AG10803 (cell line): ENCODE data around the gene HABP2.

Experiments used
- DNase-seq: peaks from one replicate; pipeline ENCODE4 v3.0.0; 2010; ENCODE audit warnings: low read depth
- H3K4me3 ChIP-seq: 2 replicates; pipeline ENCODE4 v1.5.1; 2011; ENCODE audit warnings: mild to moderate bottlenecking, low read length, control low read depth
- TF ChIP-seq, protein P1 (sequence below): conservative IDR thresholded peaks from 2 replicates; pipeline ENCODE4 v1.5.1; 2011; ENCODE audit warnings: mild to moderate bottlenecking, low read length, control low read depth, inconsistent platforms

The HABP2 gene

DNA sequence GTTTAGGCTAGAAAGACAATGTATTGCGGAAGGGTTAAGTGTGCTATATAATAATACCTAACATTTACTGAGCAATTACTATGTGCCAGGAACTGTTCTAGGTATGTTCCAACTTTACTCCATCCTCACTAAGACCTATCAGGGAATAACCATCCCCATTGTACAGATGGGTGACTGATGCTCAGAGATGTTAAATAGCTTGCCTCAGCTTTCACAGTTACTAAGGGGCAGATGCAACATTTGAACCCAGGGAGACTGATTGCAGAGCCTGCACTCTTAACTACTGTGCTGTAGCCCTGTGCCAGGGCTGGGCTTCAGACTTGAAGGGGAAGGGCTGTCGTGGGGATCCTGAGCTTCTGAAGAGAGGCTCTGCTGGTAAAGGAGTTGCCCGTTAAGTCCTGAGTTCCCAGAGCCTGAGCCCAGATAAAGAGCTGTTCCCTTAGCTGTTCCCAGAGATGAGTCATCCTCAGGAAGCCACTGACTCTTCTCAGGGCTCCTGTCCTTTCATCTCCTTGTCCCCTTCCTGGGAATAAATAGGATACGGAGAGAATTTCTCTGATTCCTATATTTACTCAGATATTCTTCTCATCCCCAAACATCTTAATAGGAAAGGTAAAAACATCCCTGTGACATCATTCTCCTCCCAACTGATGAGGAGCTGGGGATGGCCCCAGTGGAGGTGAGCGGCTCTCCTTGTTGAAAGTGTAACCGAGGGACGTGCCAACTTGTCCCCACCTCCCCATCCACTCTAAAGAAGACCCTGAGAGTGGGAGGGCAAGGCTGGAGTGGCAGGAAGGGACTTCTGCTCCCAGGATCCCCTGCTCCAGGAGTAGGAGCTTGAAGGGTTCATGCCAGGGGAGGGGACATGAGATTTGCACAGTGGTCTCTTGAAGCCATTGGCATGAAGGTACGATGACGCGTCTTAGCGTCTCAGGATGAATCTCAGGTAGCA is 28.0 kb upstream of the HABP2 start:
- DNase-seq: peak; percentile 58
- H3K4me3 ChIP-seq: no peak overlapping the region
- TF ChIP-seq, protein P1, sequence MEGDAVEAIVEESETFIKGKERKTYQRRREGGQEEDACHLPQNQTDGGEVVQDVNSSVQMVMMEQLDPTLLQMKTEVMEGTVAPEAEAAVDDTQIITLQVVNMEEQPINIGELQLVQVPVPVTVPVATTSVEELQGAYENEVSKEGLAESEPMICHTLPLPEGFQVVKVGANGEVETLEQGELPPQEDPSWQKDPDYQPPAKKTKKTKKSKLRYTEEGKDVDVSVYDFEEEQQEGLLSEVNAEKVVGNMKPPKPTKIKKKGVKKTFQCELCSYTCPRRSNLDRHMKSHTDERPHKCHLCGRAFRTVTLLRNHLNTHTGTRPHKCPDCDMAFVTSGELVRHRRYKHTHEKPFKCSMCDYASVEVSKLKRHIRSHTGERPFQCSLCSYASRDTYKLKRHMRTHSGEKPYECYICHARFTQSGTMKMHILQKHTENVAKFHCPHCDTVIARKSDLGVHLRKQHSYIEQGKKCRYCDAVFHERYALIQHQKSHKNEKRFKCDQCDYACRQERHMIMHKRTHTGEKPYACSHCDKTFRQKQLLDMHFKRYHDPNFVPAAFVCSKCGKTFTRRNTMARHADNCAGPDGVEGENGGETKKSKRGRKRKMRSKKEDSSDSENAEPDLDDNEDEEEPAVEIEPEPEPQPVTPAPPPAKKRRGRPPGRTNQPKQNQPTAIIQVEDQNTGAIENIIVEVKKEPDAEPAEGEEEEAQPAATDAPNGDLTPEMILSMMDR: no peak

GRCh38 chr10:113525713-113526112 is 27.1 kb upstream of the HABP2 start:
- TF ChIP-seq, protein P1: no peak
- H3K4me3 ChIP-seq: no peak overlapping the region
- no peak for DNase-seq

DNA sequence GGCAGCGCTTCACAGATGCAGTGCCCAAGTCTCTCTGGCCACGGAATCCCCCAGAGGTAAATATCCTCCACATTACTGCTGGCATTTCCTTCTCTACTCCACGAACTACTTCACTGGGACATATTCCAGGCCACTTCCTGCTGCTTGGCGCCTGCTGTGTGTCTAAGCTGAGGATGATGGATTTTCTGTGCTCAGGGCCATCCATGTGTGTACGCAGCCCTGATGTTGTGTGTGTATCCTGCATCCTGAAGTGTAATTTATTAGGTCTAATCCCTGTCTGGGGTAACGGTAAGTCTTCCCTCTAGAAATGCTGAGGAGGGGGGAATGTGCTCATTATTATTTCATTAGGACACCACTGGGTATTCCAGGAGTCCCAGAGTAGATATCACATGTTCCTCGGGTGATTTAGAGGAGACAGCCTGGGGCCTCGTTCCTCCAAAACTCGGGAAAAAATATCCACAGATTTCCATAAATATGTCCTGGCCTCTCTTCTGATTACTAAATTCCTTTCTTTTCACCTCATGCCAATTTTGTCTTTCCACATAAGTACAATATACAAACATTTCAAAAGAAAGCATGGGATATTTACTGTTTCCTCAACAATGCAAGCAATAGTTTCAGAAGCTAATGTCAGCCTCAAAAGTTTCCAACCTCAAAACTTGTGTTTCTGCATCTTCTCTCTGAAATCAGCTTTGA is 25.5 kb upstream of the HABP2 start:
- TF ChIP-seq, protein P1: no peak
- peak; percentile 75 for DNase-seq
- H3K4me3 ChIP-seq: no peak overlapping the region

- TF ChIP-seq, protein P1: no peak
- H3K4me3 ChIP-seq: no peak overlapping the region
- no peak for DNase-seq
These were observed 24.0 kb upstream of the HABP2 start for GRCh38 chr10:113528876-113529275.

GRCh38 chr10:113529575-113529974 is 23.3 kb upstream of the HABP2 start:
- TF ChIP-seq, protein P1: no peak
- no peak for DNase-seq
- no peak overlapping the region for H3K4me3 ChIP-seq

DNA sequence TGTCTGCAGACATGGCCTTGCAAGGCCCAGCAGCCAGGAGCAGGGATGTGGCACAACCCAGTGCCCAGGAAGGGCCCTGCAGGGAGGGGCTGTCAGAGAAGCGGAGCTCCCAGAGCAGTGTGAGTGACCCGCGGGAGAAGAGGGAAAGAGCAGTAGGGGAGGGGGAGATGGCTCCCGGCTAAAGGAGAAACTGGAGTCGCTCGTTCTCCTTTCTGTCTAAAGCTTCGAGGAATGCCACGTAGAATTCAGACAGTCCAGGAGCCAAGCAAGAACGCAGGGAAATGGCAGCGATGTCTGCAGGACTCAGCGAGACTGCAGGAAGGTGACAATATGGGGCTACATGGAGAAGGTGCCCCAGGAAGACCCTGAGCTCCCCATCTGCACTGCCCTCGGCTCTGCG is 22.4 kb upstream of the HABP2 start:
- no peak for DNase-seq
- TF ChIP-seq, protein P1: no peak
- no peak overlapping the region for H3K4me3 ChIP-seq

DNA sequence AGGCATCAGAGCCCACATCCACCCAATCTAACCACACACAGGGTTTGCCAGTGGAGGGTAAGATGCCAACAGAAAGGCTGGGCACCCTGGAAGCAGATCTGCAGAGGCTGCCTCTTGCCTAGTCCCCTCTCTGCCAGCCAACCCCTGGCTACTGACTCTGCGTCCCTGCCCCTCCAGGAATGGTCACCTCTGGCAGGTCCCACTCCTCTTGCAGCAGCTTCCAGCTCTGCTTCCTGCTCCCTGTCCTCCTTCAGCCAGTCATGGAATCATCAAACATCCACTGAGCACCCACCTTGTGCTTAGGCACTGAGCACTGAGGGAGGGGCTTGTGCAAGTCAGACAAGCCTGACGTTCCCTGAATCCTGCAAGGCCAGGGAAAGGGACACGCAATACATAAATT is 20.1 kb upstream of the HABP2 start:
- no peak overlapping the region for H3K4me3 ChIP-seq
- no peak for DNase-seq
- TF ChIP-seq, protein P1: no peak
